ENCODE measurements around the gene TNRC18.

- TF ChIP-seq POLR2AphosphoS5 (IDR thresholded peaks at IDR 0.05; ENCODE audit: borderline replicate concordance, low read depth, low read length) = no peak
- TF ChIP-seq EZH2 (IDR thresholded peaks at IDR 0.05) = no peak
- TF ChIP-seq FOXP2 (optimal IDR thresholded peaks at IDR 0.05; ENCODE audit: control extremely low read depth, extremely low read length, insufficient read depth) = no peak
These were observed 35.9 kb downstream of the TNRC18 start for GRCh38 chr7:5387711-5388245.

All from SK-N-MC (cell line).